ENCODE measurements around the gene HIPK3. TPM values are rescaled to one million over a fixed set of nuclear protein-coding genes. Genes with fewer than 3 reads are reported as not detected.

Gene HIPK3
- total RNA-seq, 4 donors from 2014 or later = 85.2 to 283 (median 126) TPM

GRCh38 chr11:33307984-33308383 is 50.8 kb downstream of the HIPK3 start:
- in situ Hi-C loops (cut with MboI; ENCODE audit: low sequenced_read_pairs in 4 of 4) = no loop called here
- Histone ChIP-seq H3K36me3 (no peaks in the 10 kb centered on the region), H3K27ac (peak overlapping the region; percentile 7 to 68 (median 42)), H3K4me3 (no peak overlapping the region), H3K4me1 (peaks cover 54 to 71% of the 10 kb centered on the region in 2 donors), H3K27me3 (no peaks in the 10 kb centered on the region), H3K9me3 (no peaks in the 10 kb centered on the region)
- TF ChIP-seq POLR2A (IDR thresholded peaks at IDR 0.05) (no peak), CTCF (IDR thresholded peaks at IDR 0.05 in 4 of 5, conservative IDR thresholded peaks at IDR 0.05 in 1 of 5) (no peak)
- ATAC-seq (no peak), DNase-seq (no peak)
- intact Hi-C loops (cut with DNase I; ENCODE audit: low total_unique reads) = no loop called here

GRCh38 chr11:33309118-33309517 is 51.9 kb downstream of the HIPK3 start:
- Histone ChIP-seq H3K9me3 (no peaks in the 10 kb centered on the region), H3K27ac (peak overlapping the region in 2 of 4 donors; percentile 52 to 68), H3K4me1 (peaks cover 54 to 70% of the 10 kb centered on the region in 2 donors), H3K27me3 (no peaks in the 10 kb centered on the region), H3K36me3 (no peaks in the 10 kb centered on the region), H3K4me3 (no peak overlapping the region)
- intact Hi-C loops (cut with DNase I; ENCODE audit: low total_unique reads) = no loop called here
- ATAC-seq (no peak), DNase-seq (no peak)
- in situ Hi-C loops (cut with MboI; ENCODE audit: low sequenced_read_pairs in 4 of 4) = no loop called here
- TF ChIP-seq POLR2A (IDR thresholded peaks at IDR 0.05) = no peak
- no peak for TF ChIP-seq CTCF (IDR thresholded peaks at IDR 0.05 in 4 of 5, conservative IDR thresholded peaks at IDR 0.05 in 1 of 5)

GRCh38 chr11:33310720-33311500 is 53.7 kb downstream of the HIPK3 start:
- H3K27me3 ChIP-seq = no peaks in the 10 kb centered on the region
- H3K36me3 ChIP-seq = no peaks in the 10 kb centered on the region
- in situ Hi-C loops (cut with MboI; ENCODE audit: low sequenced_read_pairs in 4 of 4) = no loop called here
- H3K27ac ChIP-seq = peak overlapping the region in 3 of 4 donors; percentile 36 to 55 (median 52)
- no peak for ATAC-seq
- intact Hi-C loops (cut with DNase I; ENCODE audit: low total_unique reads) = no loop called here
- TF ChIP-seq CTCF (IDR thresholded peaks at IDR 0.05 in 4 of 5, conservative IDR thresholded peaks at IDR 0.05 in 1 of 5) (no peak), POLR2A (IDR thresholded peaks at IDR 0.05) (no peak)
- H3K4me1 ChIP-seq = peaks cover 60 to 71% of the 10 kb centered on the region in 2 donors
- H3K9me3 ChIP-seq = no peaks in the 10 kb centered on the region
- no peak overlapping the region for H3K4me3 ChIP-seq
- DNase-seq = no peak

- intact Hi-C loops (cut with DNase I; ENCODE audit: low total_unique reads) = no loop called here
These were observed 54.5 kb downstream of the HIPK3 start for GRCh38 chr11:33311680-33312079.

More at GRCh38 chr11:33311680-33312079, 54.5 kb downstream of the HIPK3 start:
- H3K36me3 ChIP-seq = no peaks in the 10 kb centered on the region
- ATAC-seq = no peak
- H3K9me3 ChIP-seq = no peaks in the 10 kb centered on the region
- TF ChIP-seq CTCF (IDR thresholded peaks at IDR 0.05 in 4 of 5, conservative IDR thresholded peaks at IDR 0.05 in 1 of 5) (no peak), POLR2A (IDR thresholded peaks at IDR 0.05) (no peak)
- no peak for DNase-seq
- peaks cover 68 to 70% of the 10 kb centered on the region in 2 donors for H3K4me1 ChIP-seq
- no peaks in the 10 kb centered on the region for H3K27me3 ChIP-seq
- in situ Hi-C loops (cut with MboI; ENCODE audit: low sequenced_read_pairs in 4 of 4) = no loop called here
- H3K27ac ChIP-seq = peak overlapping the region in 3 of 4 donors; percentile 36 to 55 (median 52)
- no peak overlapping the region for H3K4me3 ChIP-seq

Measured in gastrocnemius medialis (tissue), 4 donors.